Measurements from ENCODE around the gene GLRX5. TPM values are rescaled to one million over a fixed set of nuclear protein-coding genes. Genes with fewer than 3 reads are reported as not detected.
A peak's percentile ranks its signal among the peaks of the same experiment; 100 is the strongest.

GLRX5 gene
- total RNA-seq, 1 experiment from 2014 or later, result 72.8 TPM

- no peaks in the 10 kb centered on the region for H3K36me3 Mint-ChIP-seq
- H3K4me3 Mint-ChIP-seq, result no peak overlapping the region
- DNase-seq (ENCODE audit: low spot score) (no peak), ATAC-seq (no peak)
- H3K27me3 Mint-ChIP-seq (ENCODE audit: low read depth), result peaks cover 41% of the 10 kb centered on the region
- CTCF ChIA-PET, result interaction anchor here (1.0 to 1.6 kb wide), 6 partner anchors 9 to 540 kb away, joined by 3 to 7 read pairs (median 5); partner anchors contain the start of genes GLRX5 and TCL1B
- H3K9me3 Mint-ChIP-seq, result peaks cover 5% of the 10 kb centered on the region
- H3K4me1 Mint-ChIP-seq, result peaks cover 34% of the 10 kb centered on the region
- no peak overlapping the region for H3K27ac Mint-ChIP-seq
- TF ChIP-seq AR (CRISPR knock-in tag; IDR thresholded peaks at IDR 0.05) (no peak), ZNF532 (CRISPR knock-in tag; IDR thresholded peaks at IDR 0.05; ENCODE audit: borderline replicate concordance) (no peak), NR1H2 (CRISPR knock-in tag; IDR thresholded peaks at IDR 0.05) (no peak), FOXP1 (CRISPR knock-in tag; IDR thresholded peaks at IDR 0.05; ENCODE audit: borderline replicate concordance) (no peak), TEAD1 (CRISPR knock-in tag; IDR thresholded peaks at IDR 0.05) (no peak), SOX15 (CRISPR knock-in tag; IDR thresholded peaks at IDR 0.05) (no peak), ELF4 (CRISPR knock-in tag; IDR thresholded peaks at IDR 0.05; ENCODE audit: low read depth) (no peak), NFATC4 (CRISPR knock-in tag; IDR thresholded peaks at IDR 0.05) (no peak)
- POLR2A ChIA-PET, result no interaction called here
Observed at GRCh38 chr14:95557832-95558231, 23.0 kb downstream of the GLRX5 start.

GRCh38 chr14:95559203-95559602, 24.4 kb downstream of the GLRX5 start:
- ATAC-seq, result no peak
- Mint-ChIP-seq H3K36me3 (no peaks in the 10 kb centered on the region), H3K27ac (no peak overlapping the region), H3K9me3 (peaks cover 5% of the 10 kb centered on the region), H3K27me3 (ENCODE audit: low read depth) (peaks cover 40% of the 10 kb centered on the region), H3K4me1 (peaks cover 36% of the 10 kb centered on the region), H3K4me3 (no peak overlapping the region)
- ChIA-PET CTCF (interaction anchor here (0.5 to 2.3 kb wide), 13 partner anchors 52 to 541 kb away, joined by 3 to 17 read pairs (median 5); partner anchors contain the start of gene TCL1B), POLR2A (interaction anchor here (1.1 kb wide), 1 partner anchor 143 kb away, joined by 3 read pairs; no protein-coding TSS in a partner anchor)
- no peak for TF ChIP-seq IRF2 (CRISPR knock-in tag; IDR thresholded peaks at IDR 0.05; ENCODE audit: borderline replicate concordance, low read depth)
- no peak for DNase-seq (ENCODE audit: low spot score)

- no peak overlapping the region for H3K27ac Mint-ChIP-seq
- peak; percentile 89 for ATAC-seq
- peak; percentile 96 for DNase-seq (ENCODE audit: low spot score)
- peaks cover 35% of the 10 kb centered on the region for H3K27me3 Mint-ChIP-seq (ENCODE audit: low read depth)
- CTCF ChIA-PET, result interaction anchor here (0.7 to 4.2 kb wide), 16 partner anchors 37 to 540 kb away, joined by 3 to 32 read pairs (median 4); partner anchors contain the start of genes C14orf132 and TCL1B
- TF ChIP-seq FOXP1 (CRISPR knock-in tag; IDR thresholded peaks at IDR 0.05; ENCODE audit: borderline replicate concordance) (no peak), KAT7 (CRISPR knock-in tag; IDR thresholded peaks at IDR 0.05; ENCODE audit: borderline replicate concordance) (no peak), CTCF (IDR thresholded peaks at IDR 0.05) (peak; percentile 96), CREM (CRISPR knock-in tag; IDR thresholded peaks at IDR 0.05) (no peak), FOXJ3 (CRISPR knock-in tag; IDR thresholded peaks at IDR 0.05; ENCODE audit: borderline replicate concordance) (no peak)
- POLR2A ChIA-PET, result no interaction called here
- H3K4me1 Mint-ChIP-seq, result peaks cover 36% of the 10 kb centered on the region
- H3K9me3 Mint-ChIP-seq, result peaks cover 5% of the 10 kb centered on the region
- H3K4me3 Mint-ChIP-seq, result no peak overlapping the region
- no peaks in the 10 kb centered on the region for H3K36me3 Mint-ChIP-seq
Observed at GRCh38 chr14:95561001-95561412, 26.2 kb downstream of the GLRX5 start.

Data from WTC11 (cell line).